MM.1S (cell line): ENCODE measurements around the gene ACAD9.

Source experiments
- DNase-seq: peaks from one replicate; pipeline ENCODE4 v3.0.0-alpha.2; 2015
- H2AFZ ChIP-seq: fragments of 300-600 bp; sonication (generic); 2 replicates; pipeline ENCODE4 v1.6.0; 2016; ENCODE audit warnings: antibody characterized with exemption, low read length
- H3F3A ChIP-seq: fragments of 300-600 bp; sonication (generic); 2 replicates; pipeline ENCODE4 v1.6.1; 2016; ENCODE audit warnings: mild to moderate bottlenecking, antibody characterized with exemption, low read length, moderate library complexity, mixed read lengths; ENCODE audit not compliant: insufficient read depth
- H3K27ac ChIP-seq: fragments of 300-600 bp; sonication (generic); 2 replicates; pipeline ENCODE4 v1.5.1; 2016; ENCODE audit warnings: mild to moderate bottlenecking, low read length
- H3K27me3 ChIP-seq: fragments of 300-600 bp; sonication (generic); replicated peaks from 2 replicates; pipeline ENCODE4 v1.6.0; 2016; ENCODE audit warnings: low read length; ENCODE audit not compliant: insufficient read depth
- H3K36me3 ChIP-seq: fragments of 300-600 bp; sonication (generic); replicated peaks from 2 replicates; pipeline ENCODE4 v1.6.1; 2016; ENCODE audit warnings: mild to moderate bottlenecking, low read length, mixed read lengths; ENCODE audit not compliant: insufficient read depth
- H3K4me1 ChIP-seq: fragments of 300-600 bp; sonication (generic); 2 replicates; pipeline ENCODE4 v1.6.1; 2016; ENCODE audit warnings: low read length, mixed read lengths
- H3K4me2 ChIP-seq: fragments of 300-600 bp; sonication (generic); 2 replicates; pipeline ENCODE4 v1.6.0; 2016; ENCODE audit warnings: low read depth, low read length
- H3K4me3 ChIP-seq: fragments of 300-600 bp; sonication (generic); 2 replicates; pipeline ENCODE4 v1.5.1; 2016; ENCODE audit warnings: low read length, mixed read lengths
- H3K79me2 ChIP-seq: fragments of 300-600 bp; sonication (generic); 2 replicates; pipeline ENCODE4 v1.6.1; 2016; ENCODE audit warnings: mixed run types, low read length, mixed read lengths
- H3K9ac ChIP-seq: fragments of 300-600 bp; sonication (generic); 2 replicates; pipeline ENCODE4 v1.6.1; 2016; ENCODE audit warnings: low read length, mixed read lengths
- H3K9me2 ChIP-seq: fragments of 300-600 bp; sonication (generic); replicated peaks from 2 replicates; pipeline ENCODE4 v1.6.1; 2016; ENCODE audit warnings: mild to moderate bottlenecking, low read length, mixed read lengths; ENCODE audit not compliant: insufficient read depth
- H3K9me3 ChIP-seq: fragments of 300-600 bp; sonication (generic); replicated peaks from 2 replicates; pipeline ENCODE4 v1.6.1; 2016; ENCODE audit warnings: mild to moderate bottlenecking, low read length, mixed read lengths; ENCODE audit not compliant: insufficient read depth
- H4K20me1 ChIP-seq: fragments of 300-600 bp; sonication (generic); 2 replicates; pipeline ENCODE4 v1.6.1; 2016; ENCODE audit warnings: mild to moderate bottlenecking, low read length, moderate library complexity, mixed read lengths; ENCODE audit not compliant: insufficient read depth
- CTCF ChIP-seq: fragments of 300-600 bp; sonication (generic); IDR thresholded peaks from 2 replicates; pipeline ENCODE4 v1.5.1; 2016; ENCODE audit warnings: antibody characterized with exemption, low read length, mixed read lengths
- EZH2 ChIP-seq: fragments of 300-600 bp; sonication (generic); optimal IDR thresholded peaks from 2 replicates; pipeline ENCODE3; 2017; ENCODE audit warnings: low read depth, mild to moderate bottlenecking, antibody characterized with exemption, low read length, mixed read lengths
- EZH2phosphoT487 ChIP-seq: fragments of 300-600 bp; sonication (generic); IDR thresholded peaks from 2 replicates; pipeline ENCODE4 v1.6.1; 2018; ENCODE audit warnings: antibody characterized with exemption, low read length

Gene ACAD9

GRCh38 chr3:128872744-128873143 is 6.7 kb upstream of the ACAD9 start:
- no peak overlapping the region for H3K4me2 ChIP-seq
- H3K9me2 ChIP-seq = no peaks in the 10 kb centered on the region
- no peak for DNase-seq
- H3K4me3 ChIP-seq = no peak overlapping the region
- TF ChIP-seq EZH2phosphoT487 (no peak), CTCF (no peak), EZH2 (no peak)
- H3K4me1 ChIP-seq = no peaks in the 10 kb centered on the region
- H3K79me2 ChIP-seq = 0 out of 2 replicates have a peak, but pooled peaks cover 1% of the 10 kb centered on the region
- H3K27me3 ChIP-seq = no peaks in the 10 kb centered on the region
- H3F3A ChIP-seq = no peaks in the 10 kb centered on the region
- H3K27ac ChIP-seq = no peak overlapping the region
- H3K36me3 ChIP-seq = no peaks in the 10 kb centered on the region
- H2AFZ ChIP-seq = no peak overlapping the region
- no peaks in the 10 kb centered on the region for H3K9me3 ChIP-seq
- H4K20me1 ChIP-seq = no peaks in the 10 kb centered on the region
- H3K9ac ChIP-seq = no peak overlapping the region

GRCh38 chr3:128873244-128874022 is 6.0 kb upstream of the ACAD9 start:
- no peaks in the 10 kb centered on the region for H3K27me3 ChIP-seq
- H3K27ac ChIP-seq = no peak overlapping the region
- no peaks in the 10 kb centered on the region for H3F3A ChIP-seq
- H3K36me3 ChIP-seq = no peaks in the 10 kb centered on the region
- no peaks in the 10 kb centered on the region for H3K4me1 ChIP-seq
- H3K79me2 ChIP-seq = peaks cover 8% of the 10 kb centered on the region
- no peaks in the 10 kb centered on the region for H3K9me3 ChIP-seq
- H3K4me2 ChIP-seq = no peak overlapping the region
- no peaks in the 10 kb centered on the region for H3K9me2 ChIP-seq
- no peak overlapping the region for H3K4me3 ChIP-seq
- H2AFZ ChIP-seq = no peak overlapping the region
- DNase-seq = no peak
- no peaks in the 10 kb centered on the region for H4K20me1 ChIP-seq
- TF ChIP-seq CTCF = no peak
- TF ChIP-seq EZH2 = no peak
- no peak for TF ChIP-seq EZH2phosphoT487
- no peak overlapping the region for H3K9ac ChIP-seq

GRCh38 chr3:128874481-128875180 is 4.8 kb upstream of the ACAD9 start:
- H3K27ac ChIP-seq = no peak overlapping the region
- no peak overlapping the region for H3K4me3 ChIP-seq
- no peak overlapping the region for H2AFZ ChIP-seq
- no peak for DNase-seq
- no peaks in the 10 kb centered on the region for H3F3A ChIP-seq
- no peak overlapping the region for H3K9ac ChIP-seq
- no peaks in the 10 kb centered on the region for H3K36me3 ChIP-seq
- H3K4me2 ChIP-seq = no peak overlapping the region
- H3K9me2 ChIP-seq = no peaks in the 10 kb centered on the region
- TF ChIP-seq EZH2 (no peak), EZH2phosphoT487 (no peak), CTCF (no peak)
- no peaks in the 10 kb centered on the region for H3K27me3 ChIP-seq
- H4K20me1 ChIP-seq = no peaks in the 10 kb centered on the region
- H3K4me1 ChIP-seq = no peaks in the 10 kb centered on the region
- peaks cover 19% of the 10 kb centered on the region for H3K79me2 ChIP-seq
- H3K9me3 ChIP-seq = no peaks in the 10 kb centered on the region
